IPS DF 19.7 (cell line): ENCODE data around the gene FAM20A.

Experiments used
- DNase-seq: peaks from one replicate; pipeline ENCODE4 v3.0.0-alpha.2; 2013; ENCODE audit warnings: low read depth, low spot score

The FAM20A gene

GRCh38 chr17:68600931-68601564 is at the start of gene FAM20A:
FAM20A (minus strand) TSS chr17:68601367; CDS start chr17:68600666, 701 bp downstream.
- no peak for DNase-seq

GRCh38 chr17:68649324-68649723 is 48.2 kb upstream of the FAM20A start:
- DNase-seq = no peak

GRCh38 chr17:68646626-68647526 is 45.7 kb upstream of the FAM20A start:
- no peak for DNase-seq

GRCh38 chr17:68642118-68642412 is 40.9 kb upstream of the FAM20A start:
- no peak for DNase-seq

- DNase-seq = no peak
These were observed 40.3 kb upstream of the FAM20A start for GRCh38 chr17:68641276-68642117.

- DNase-seq = no peak
These were observed 39.2 kb upstream of the FAM20A start for GRCh38 chr17:68640242-68640989.

GRCh38 chr17:68634345-68634876 is 33.2 kb upstream of the FAM20A start:
- no peak for DNase-seq

- no peak for DNase-seq
These were observed 27.4 kb upstream of the FAM20A start for GRCh38 chr17:68628576-68628957.

GRCh38 chr17:68627956-68628575 is 26.9 kb upstream of the FAM20A start:
- no peak for DNase-seq

- no peak for DNase-seq
These were observed 23.2 kb upstream of the FAM20A start for GRCh38 chr17:68624381-68624780.

GRCh38 chr17:68623811-68624210 is 22.6 kb upstream of the FAM20A start:
- DNase-seq = no peak

- no peak for DNase-seq
These were observed 21.3 kb upstream of the FAM20A start for GRCh38 chr17:68622423-68622822.

- DNase-seq = no peak
These were observed 19.9 kb upstream of the FAM20A start for GRCh38 chr17:68621065-68621464.

GRCh38 chr17:68616334-68616733 is 15.2 kb upstream of the FAM20A start:
- no peak for DNase-seq

- no peak for DNase-seq
These were observed 13.6 kb upstream of the FAM20A start for GRCh38 chr17:68614718-68615117.

- DNase-seq = peak; percentile 81
These were observed 12.7 kb upstream of the FAM20A start for GRCh38 chr17:68613739-68614298.

- DNase-seq = no peak
These were observed 11.7 kb upstream of the FAM20A start for GRCh38 chr17:68612923-68613292.

- DNase-seq = no peak
These were observed 11.2 kb upstream of the FAM20A start for GRCh38 chr17:68612209-68612922.

- DNase-seq = no peak
These were observed 10.4 kb upstream of the FAM20A start for GRCh38 chr17:68611353-68612208.
